H1 (cell line): ENCODE data around the gene PPM1N. TPM values are rescaled to one million over a fixed set of nuclear protein-coding genes. Genes with fewer than 3 reads are reported as not detected.

Experiments
- CTCF ChIA-PET: fragments of 300-600 bp; sonication (Branson Sonifier 250); formaldehyde crosslinking; loops from one replicate; lab custom pipeline; 2021; ENCODE audit not compliant: partially characterized antibody; lab: Charles Lee
- POLR2A ChIA-PET: fragments of 300-600 bp; sonication (Branson Sonifier 250); formaldehyde crosslinking; loops from one replicate; lab custom pipeline; 2021; ENCODE audit warnings: inconsistent platforms; ENCODE audit not compliant: partially characterized antibody; lab: Charles Lee
- DNase-seq, 2 experiments: peaks; one replicate each; pipeline versions ENCODE4 v3.0.0 to v3.0.0-alpha.2; 2010 to 2022; ENCODE audit warnings: low spot score in 2 of 2, low read depth in 1 of 2, mixed read lengths in 1 of 2
- FAIRE-seq: peaks from 2 replicates; lab custom pipeline; 2011; peaks lifted over from hg19 to GRCh38; lab: Jason Lieb, UNC
- H2AFZ ChIP-seq: 2 replicates; pipeline ENCODE4 v1.8.1; 2012; ENCODE audit warnings: low read length, inconsistent platforms
- H2AK5ac ChIP-seq: 2 replicates; pipeline ENCODE4 v1.6.1; 2013; ENCODE audit warnings: low read depth, low read length
- H2BK120ac ChIP-seq: replicated peaks from 2 replicates; pipeline ENCODE3; 2013; ENCODE audit warnings: low read depth, low read length, inconsistent platforms
- H2BK12ac ChIP-seq: 2 replicates; pipeline ENCODE4 v1.6.1; 2013; ENCODE audit warnings: low read depth, low read length
- H2BK15ac ChIP-seq: 2 replicates; pipeline ENCODE4 v1.6.1; 2013; ENCODE audit warnings: low read length
- H2BK20ac ChIP-seq: 2 replicates; pipeline ENCODE4 v1.6.1; 2013; ENCODE audit warnings: low read length
- H2BK5ac ChIP-seq: 2 replicates; pipeline ENCODE4 v1.6.1; 2013; ENCODE audit warnings: low read depth, low read length
- H3K14ac ChIP-seq: 2 replicates; pipeline ENCODE4 v1.6.1; 2013; ENCODE audit warnings: inconsistent platforms; ENCODE audit not compliant: insufficient read length
- H3K18ac ChIP-seq: 2 replicates; pipeline ENCODE4 v1.6.1; 2013; ENCODE audit warnings: low read length; ENCODE audit errors: extremely low read depth
- H3K23ac ChIP-seq: 2 replicates; pipeline ENCODE4 v1.6.1; 2013; ENCODE audit warnings: inconsistent platforms; ENCODE audit not compliant: insufficient read length
- H3K23me2 ChIP-seq: 2 replicates; pipeline ENCODE4 v1.6.1; 2013; ENCODE audit warnings: low read depth, low read length
- H3K27ac ChIP-seq: 2 replicates; pipeline ENCODE4 v1.6.1; 2011; ENCODE audit warnings: low read depth, low read length, inconsistent platforms
- H3K27me3 ChIP-seq, 4 experiments: replicated peaks in 1 of 4; 1 replicate in 1 of 4; 2 replicates in 3 of 4; pipeline versions ENCODE4 v1.6.1 to v1.8.1; 2011 to 2013; ENCODE audit warnings: low read length in 3 of 4, mild to moderate bottlenecking in 3 of 4, inconsistent platforms in 2 of 4, mixed read lengths in 2 of 4, moderate library complexity in 1 of 4; ENCODE audit not compliant: control insufficient read depth in 3 of 4, insufficient read depth in 3 of 4; ENCODE audit errors: extremely low read depth in 1 of 4
- H3K36me3 ChIP-seq, 4 experiments: 2 replicates each; pipeline versions ENCODE4 v1.6.1 to v1.8.1; 2011 to 2013; ENCODE audit warnings: mild to moderate bottlenecking in 4 of 4, low read length in 3 of 4, moderate library complexity in 2 of 4, control low read depth in 1 of 4, inconsistent platforms in 1 of 4; ENCODE audit not compliant: insufficient read depth in 4 of 4, control insufficient read depth in 2 of 4
- H3K4ac ChIP-seq: replicated peaks from 2 replicates; pipeline ENCODE3; 2013; ENCODE audit warnings: low read length, low read depth, mixed read lengths, inconsistent platforms; ENCODE audit not compliant: insufficient read length
- H3K4me1 ChIP-seq, 4 experiments: replicated peaks in 1 of 4; 1 replicate in 1 of 4; 2 replicates in 3 of 4; pipeline versions ENCODE4 v1.6.1 to v1.8.1; 2011 to 2013; ENCODE audit warnings: low read length in 3 of 4, inconsistent platforms in 2 of 4, mixed read lengths in 1 of 4; ENCODE audit not compliant: insufficient read depth in 4 of 4, control insufficient read depth in 3 of 4
- H3K4me2 ChIP-seq, 2 experiments: 2 replicates each; pipeline versions ENCODE4 v1.6.1 to v1.8.1; 2011 to 2013; ENCODE audit warnings: low read depth in 2 of 2, low read length in 2 of 2, control low read depth in 1 of 2, inconsistent platforms in 1 of 2, mild to moderate bottlenecking in 1 of 2; ENCODE audit not compliant: insufficient read depth in 1 of 2
- H3K4me3 ChIP-seq, 4 experiments: fragments of 200-600, 300-600 bp in 1 of 4; sonication (generic), shearing (Covaris generic), sonication (Bioruptor Twin) in 1 of 4; 2 replicates each; pipeline versions ENCODE4 v1.5.1 to v1.8.1; 2011 to 2016; ENCODE audit warnings: low read length in 4 of 4, low read depth in 3 of 4, control low read depth in 2 of 4, inconsistent platforms in 2 of 4, mild to moderate bottlenecking in 2 of 4, mixed read lengths in 1 of 4, moderate library complexity in 1 of 4; ENCODE audit not compliant: insufficient read depth in 2 of 4; ENCODE audit errors: extremely low read depth in 1 of 4
- H3K56ac ChIP-seq: replicated peaks from 2 replicates; pipeline ENCODE3; 2013; ENCODE audit warnings: low read depth, mild to moderate bottlenecking, mixed read lengths, low read length, inconsistent platforms; ENCODE audit not compliant: insufficient read length
- H3K79me1 ChIP-seq: 2 replicates; pipeline ENCODE4 v1.6.1; 2013; ENCODE audit warnings: low read depth, low read length, control low read depth
- H3K79me2 ChIP-seq, 2 experiments: 2 replicates each; pipeline versions ENCODE4 v1.6.1 to v1.8.1; 2012 to 2013; ENCODE audit warnings: low read length in 2 of 2, mild to moderate bottlenecking in 2 of 2, inconsistent platforms in 1 of 2; ENCODE audit not compliant: insufficient read depth in 2 of 2, control insufficient read depth in 1 of 2
- H3K9ac ChIP-seq, 4 experiments: replicated peaks in 1 of 4; 1 replicate in 1 of 4; 2 replicates in 3 of 4; pipeline versions ENCODE4 v1.6.1 to v1.8.1; 2011 to 2013; ENCODE audit warnings: low read depth in 3 of 4, low read length in 3 of 4, control low read depth in 2 of 4, mild to moderate bottlenecking in 2 of 4, moderate library complexity in 2 of 4, inconsistent platforms in 1 of 4; ENCODE audit errors: extremely low read depth in 1 of 4
- H3K9me3 ChIP-seq, 2 experiments: 2 replicates each; pipeline versions ENCODE4 v1.6.1 to v1.8.1; 2012 to 2013; ENCODE audit warnings: mild to moderate bottlenecking in 2 of 2, moderate library complexity in 2 of 2, control low read depth in 1 of 2, inconsistent platforms in 1 of 2, low read depth in 1 of 2, low read length in 1 of 2, mixed read lengths in 1 of 2; ENCODE audit not compliant: insufficient read depth in 2 of 2
- H4K20me1 ChIP-seq, 2 experiments: replicated peaks in 1 of 2; 2 replicates each; pipeline versions ENCODE3 to v1.8.1; 2011 to 2013; ENCODE audit warnings: inconsistent platforms in 2 of 2, low read length in 2 of 2, mild to moderate bottlenecking in 1 of 2; ENCODE audit not compliant: insufficient read depth in 2 of 2, control insufficient read depth in 1 of 2
- H4K5ac ChIP-seq: 2 replicates; pipeline ENCODE4 v1.6.1; 2013; ENCODE audit warnings: low read length, low read depth, mixed read lengths, inconsistent platforms; ENCODE audit not compliant: insufficient read length
- H4K8ac ChIP-seq: 2 replicates; pipeline ENCODE4 v1.8.0; 2013; ENCODE audit warnings: mild to moderate bottlenecking, moderate library complexity, low read length, inconsistent platforms; ENCODE audit not compliant: insufficient read depth; ENCODE audit errors: extremely low read depth
- H4K91ac ChIP-seq: replicated peaks from 2 replicates; pipeline ENCODE3; 2013; ENCODE audit warnings: low read length, mixed read lengths, inconsistent platforms; ENCODE audit not compliant: insufficient read length
- KDM1A ChIP-seq: fragments of 200-600, 300-600 bp; sonication (generic); IDR thresholded peaks from 2 replicates; pipeline ENCODE4 v1.7.1; 2016; ENCODE audit warnings: mild to moderate bottlenecking, low read length, borderline replicate concordance
- POLR2AphosphoS5 ChIP-seq: IDR thresholded peaks from 2 replicates; pipeline ENCODE4 v1.6.1; 2011; ENCODE audit warnings: low read depth, low read length
- WGBS, 2 experiments: shearing (Covaris generic) in 1 of 2; methylation state at CpG; one replicate each; pipeline versions ENCODE4 v1.1.6 to v1.1.7; 2013 to 2015; ENCODE audit warnings: low lambda C conversion rate in 2 of 2, mixed read lengths in 2 of 2, inconsistent platforms in 1 of 2, low coverage in 1 of 2, missing lambda C conversion rate in 1 of 2; ENCODE audit not compliant: insufficient replicate concordance in 2 of 2, insufficient coverage in 1 of 2, insufficient read length in 1 of 2; ENCODE audit errors: extremely low coverage in 1 of 2, missing lambda C conversion rate in 1 of 2; 5-methylcytosine and 5-hydroxymethylcytosine counted together
- polyA plus RNA-seq, 7 experiments: library from polyadenylated mRNA; depleted of rRNA in 3 of 7; stranded (reverse) in 5 of 7; unstranded in 2 of 7; fragments of >200 nt in 5 of 7; fragments of 200-250 nt in 2 of 7; gene quantifications; 1 replicate in 5 of 7; 2 replicates in 1 of 7; 4 replicates in 1 of 7; pipeline versions ENCODE4 v1.2.1 to v1.2.3, GENCODE V29; 2011 to 2013; ENCODE audit warnings: missing spikeins in 2 of 7, mixed read lengths in 2 of 7
- total RNA-seq: library from RNA; stranded (reverse); fragmentation: NEBNext Ultra II Directional; extraction: Animal tissue kit (Norgen Biotek cat#: 25700); gene quantifications from 2 replicates; pipeline ENCODE4 v1.2.1, GENCODE V29; 2021

PPM1N gene
- total and polyA plus RNA-seq, 2 of the 8 experiments (the other 6 are each of a cell fraction or from before 2014, with no cell fraction given): 12.2 to 14.4 TPM

GRCh38 chr19:45473682-45474605 lies 24.3 kb upstream of the PPM1N start:
- peak overlapping the region; percentile 45; the same call in 1 of the 2 replicates for H2AK5ac ChIP-seq
- 82% methylated on average over 27 of the region's 27 CpGs; no CpG with 5 or more reads in 1 of the 2 experiments for WGBS, 2 experiments
- H3K56ac ChIP-seq: no peak overlapping the region
- no peak overlapping the region for H3K27ac ChIP-seq
- no peak overlapping the region for H2BK15ac ChIP-seq
- no peak for DNase-seq
- TF ChIP-seq KDM1A (no peak), POLR2AphosphoS5 (peak; percentile 41; the same call in 1 of the 2 replicates)
- no peak overlapping the region for H4K5ac ChIP-seq
- POLR2A ChIA-PET: interaction anchor here (0.7 to 2.5 kb wide), 4 partner anchors 12 to 1640 kb away, joined by 3 to 10 read pairs (median 4); partner anchors contain the start of gene ZC3H4
- FAIRE-seq: no peak
- H3K4me2 ChIP-seq: peak overlapping the region in 1 of 2 experiments; percentile 52; a peak in 2 of 4 replicates
- no peaks in the 10 kb centered on the region for H3K79me2 ChIP-seq
- H3K23me2 ChIP-seq: peaks cover 14% of the 10 kb centered on the region
- no peaks in the 10 kb centered on the region for H3K79me1 ChIP-seq
- H2BK120ac ChIP-seq: no peak overlapping the region
- H2BK5ac ChIP-seq: no peak overlapping the region; the same call in 1 of the 2 replicates
- no peak overlapping the region for H3K14ac ChIP-seq
- H3K36me3 ChIP-seq: no peaks in the 10 kb centered on the region
- H3K27me3 ChIP-seq: peaks cover 0 to 17% (median 13%) of the 10 kb centered on the region in 4 experiments; a peak in 4 of 7 replicates
- peaks cover 5 to 14% (median 12%) of the 10 kb centered on the region in 4 experiments for H3K4me1 ChIP-seq
- no peak overlapping the region for H3K23ac ChIP-seq
- H2BK12ac ChIP-seq: no peak overlapping the region
- H4K91ac ChIP-seq: peak overlapping the region; percentile 34
- H4K8ac ChIP-seq: no peak overlapping the region; the same call in 1 of the 2 replicates
- H3K4me3 ChIP-seq: no peak overlapping the region
- no peak overlapping the region for H3K4ac ChIP-seq
- CTCF ChIA-PET: interaction anchor here (1.0 to 32.9 kb wide), 8 partner anchors 11 to 41 kb away, joined by 3 to 760 read pairs (median 6); partner anchors contain the start of gene ERCC1
- H3K9ac ChIP-seq: no peak overlapping the region
- no peaks in the 10 kb centered on the region for H3K9me3 ChIP-seq
- H2AFZ ChIP-seq: no peak overlapping the region
- no peak overlapping the region for H2BK20ac ChIP-seq
- H3K18ac ChIP-seq: no peak overlapping the region
- H4K20me1 ChIP-seq: no peaks in the 10 kb centered on the region
